Natural killer cell (primary cell): ENCODE results near the gene CADM1. TPM values are rescaled to one million over a fixed set of nuclear protein-coding genes. Genes with fewer than 3 reads are reported as not detected.

Experiments
- ATAC-seq, 3 donors: fragments of 150-1000 bp in 2 of 3; fragments of 200-7000 bp in 1 of 3; cut with Tn5 transposase; 1 replicate in 1 of 3; 2 replicates in 2 of 3; pipeline ENCODE4 v1.10.0; 2021; ENCODE audit warnings: mild to moderate bottlenecking in 2 of 3, moderate library complexity in 2 of 3
- DNase-seq, 2 donors: peaks; one replicate each; pipeline versions ENCODE4 v3.0.0 to v3.0.0-alpha.2; 2013 to 2021; ENCODE audit warnings: mixed read lengths in 1 of 2
- H3K27ac ChIP-seq: one replicate; pipeline ENCODE4 v1.5.1; 2013; ENCODE audit warnings: mild to moderate bottlenecking, low read length
- H3K27me3 ChIP-seq: one replicate; pipeline ENCODE4 v1.6.1; 2013; ENCODE audit warnings: low read length; ENCODE audit not compliant: control insufficient read depth, insufficient read depth
- H3K36me3 ChIP-seq: one replicate; pipeline ENCODE4 v1.6.1; 2013; ENCODE audit warnings: low read length; ENCODE audit not compliant: control insufficient read depth, insufficient read depth
- H3K4me1 ChIP-seq: one replicate; pipeline ENCODE4 v1.6.1; 2013; ENCODE audit warnings: low read length; ENCODE audit not compliant: control insufficient read depth, insufficient read depth
- H3K4me3 ChIP-seq: one replicate; pipeline ENCODE4 v1.5.1; 2013; ENCODE audit warnings: low read length
- H3K9me3 ChIP-seq: one replicate; pipeline ENCODE4 v1.6.1; 2013; ENCODE audit warnings: low read length; ENCODE audit not compliant: control insufficient read depth, insufficient read depth
- H3K27ac Mint-ChIP-seq, 2 donors: one replicate each; pipeline ENCODE4 v1.8.0; 2022; ENCODE audit warnings: mild to moderate bottlenecking in 2 of 2, mixed read lengths in 2 of 2, moderate library complexity in 1 of 2
- H3K27me3 Mint-ChIP-seq, 2 donors: one replicate each; pipeline ENCODE4 v1.8.0; 2022; ENCODE audit warnings: low read depth in 2 of 2, mixed read lengths in 2 of 2
- H3K36me3 Mint-ChIP-seq: one replicate; pipeline ENCODE4 v1.8.0; 2022; ENCODE audit warnings: mixed read lengths
- H3K4me1 Mint-ChIP-seq, 2 donors: one replicate each; pipeline ENCODE4 v1.8.0; 2022; ENCODE audit warnings: mixed read lengths in 2 of 2
- H3K4me3 Mint-ChIP-seq: one replicate; pipeline ENCODE4 v1.8.0; 2022; ENCODE audit warnings: mild to moderate bottlenecking, moderate library complexity, mixed read lengths
- H3K9me3 Mint-ChIP-seq, 2 donors: one replicate each; pipeline ENCODE4 v1.8.0; 2022; ENCODE audit warnings: mixed read lengths in 2 of 2
- whole genome bisulfite sequencing: methylation state at CpG from one replicate; pipeline ENCODE4 v1.1.7; 2013; ENCODE audit warnings: missing lambda C conversion rate; ENCODE audit not compliant: insufficient coverage; 5-methylcytosine and 5-hydroxymethylcytosine counted together
- intact Hi-C: fragments of 100-400 bp; cut with micrococcal nuclease; formaldehyde crosslinking; loops from one replicate; pipeline ENCODE4 v1.14.2; 2022
- total RNA-seq, 4 donors: library from RNA; stranded (reverse); fragments of 120-200 nt in 1 of 4; gene quantifications; one replicate each; pipeline versions ENCODE4 v1.2.3 to v1.2.4, GENCODE V29; 2013 to 2022
- TF ChIP-seq, protein P1 (sequence below): fragments of 200-600 bp; IDR thresholded peaks from one replicate; pipeline ENCODE4 v1.8.0; 2022; ENCODE audit warnings: antibody characterized with exemption

Gene CADM1
- total RNA-seq, 3 donors from 2014 or later (not counting 1 experiment from before 2014, with no cell fraction given), result 3.2 to 4.2 (median 3.9) TPM

DNA sequence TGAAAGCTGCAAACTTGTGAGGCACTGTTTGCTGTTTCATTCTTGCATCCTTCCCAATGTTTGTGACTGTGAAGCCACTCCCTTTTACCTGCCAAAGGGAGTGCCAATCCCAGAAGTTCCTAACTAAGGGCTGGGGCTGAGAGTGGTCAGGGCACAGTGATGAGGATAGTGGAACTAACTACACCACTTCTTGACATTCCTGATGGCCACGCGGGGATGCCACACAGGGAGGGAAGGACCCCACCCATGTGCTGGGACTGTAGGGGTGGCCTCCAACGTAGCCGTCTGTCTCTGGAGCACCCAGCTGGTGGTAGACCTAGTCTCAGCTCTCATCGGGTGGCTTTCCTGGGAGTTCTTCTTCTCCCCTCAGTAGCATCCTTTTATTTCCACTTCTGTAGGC is 335.5 kb downstream of the CADM1 start:
- Mint-ChIP-seq H3K9me3 (no peaks in the 10 kb centered on the region), H3K4me3 (no peak overlapping the region), H3K4me1 (no peaks in the 10 kb centered on the region), H3K27me3 (peaks cover 7 to 21% of the 10 kb centered on the region in 2 donors), H3K36me3 (no peaks in the 10 kb centered on the region), H3K27ac (no peak overlapping the region)
- 69% methylated on average over 5 of the region's 5 CpGs for WGBS
- TF ChIP-seq, protein P1, sequence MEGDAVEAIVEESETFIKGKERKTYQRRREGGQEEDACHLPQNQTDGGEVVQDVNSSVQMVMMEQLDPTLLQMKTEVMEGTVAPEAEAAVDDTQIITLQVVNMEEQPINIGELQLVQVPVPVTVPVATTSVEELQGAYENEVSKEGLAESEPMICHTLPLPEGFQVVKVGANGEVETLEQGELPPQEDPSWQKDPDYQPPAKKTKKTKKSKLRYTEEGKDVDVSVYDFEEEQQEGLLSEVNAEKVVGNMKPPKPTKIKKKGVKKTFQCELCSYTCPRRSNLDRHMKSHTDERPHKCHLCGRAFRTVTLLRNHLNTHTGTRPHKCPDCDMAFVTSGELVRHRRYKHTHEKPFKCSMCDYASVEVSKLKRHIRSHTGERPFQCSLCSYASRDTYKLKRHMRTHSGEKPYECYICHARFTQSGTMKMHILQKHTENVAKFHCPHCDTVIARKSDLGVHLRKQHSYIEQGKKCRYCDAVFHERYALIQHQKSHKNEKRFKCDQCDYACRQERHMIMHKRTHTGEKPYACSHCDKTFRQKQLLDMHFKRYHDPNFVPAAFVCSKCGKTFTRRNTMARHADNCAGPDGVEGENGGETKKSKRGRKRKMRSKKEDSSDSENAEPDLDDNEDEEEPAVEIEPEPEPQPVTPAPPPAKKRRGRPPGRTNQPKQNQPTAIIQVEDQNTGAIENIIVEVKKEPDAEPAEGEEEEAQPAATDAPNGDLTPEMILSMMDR, result no peak
- Histone ChIP-seq H3K27ac (no peak overlapping the region), H3K4me3 (no peak overlapping the region), H3K36me3 (no peaks in the 10 kb centered on the region), H3K9me3 (no peaks in the 10 kb centered on the region), H3K27me3 (no peaks in the 10 kb centered on the region), H3K4me1 (no peaks in the 10 kb centered on the region)
- no peak for DNase-seq
- intact Hi-C loops, result no loop called here
- ATAC-seq, result no peak

DNA sequence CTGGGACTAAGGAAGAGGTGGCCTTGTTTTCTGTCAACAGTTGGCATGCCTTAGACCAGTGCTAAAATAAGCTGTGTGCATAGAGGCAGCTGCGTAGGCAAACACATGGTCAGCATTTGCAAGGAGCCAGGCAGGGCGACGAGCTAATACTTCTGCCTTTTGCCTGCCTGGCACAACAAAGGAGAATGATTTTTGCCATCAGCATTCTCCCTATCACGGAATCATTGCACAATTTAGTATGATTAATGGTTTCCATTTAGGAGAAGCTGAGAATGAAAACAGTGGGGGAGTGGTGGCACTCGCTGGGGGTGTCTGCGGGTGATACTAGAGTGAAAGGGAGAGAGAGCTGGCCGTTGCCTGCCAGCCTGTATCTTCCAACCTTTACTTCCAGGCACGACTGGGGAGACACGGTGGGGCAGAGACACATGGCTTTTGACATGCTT is 336.0 kb downstream of the CADM1 start:
- no peaks in the 10 kb centered on the region for H3K36me3 Mint-ChIP-seq
- no peak overlapping the region for H3K4me3 Mint-ChIP-seq
- H3K9me3 Mint-ChIP-seq, result no peaks in the 10 kb centered on the region
- H3K27me3 Mint-ChIP-seq, result peaks cover 7 to 21% of the 10 kb centered on the region in 2 donors
- DNase-seq, result no peak
- H3K9me3 ChIP-seq, result no peaks in the 10 kb centered on the region
- 71% methylated on average over 9 of the region's 9 CpGs for WGBS
- no peaks in the 10 kb centered on the region for H3K4me1 ChIP-seq
- no peaks in the 10 kb centered on the region for H3K27me3 ChIP-seq
- no peak overlapping the region for H3K27ac ChIP-seq
- no peak overlapping the region for H3K4me3 ChIP-seq
- H3K36me3 ChIP-seq, result no peaks in the 10 kb centered on the region
- H3K4me1 Mint-ChIP-seq, result no peaks in the 10 kb centered on the region
- no peak for ATAC-seq
- TF ChIP-seq, protein P1, result no peak
- intact Hi-C loops, result no loop called here
- H3K27ac Mint-ChIP-seq, result no peak overlapping the region

DNA sequence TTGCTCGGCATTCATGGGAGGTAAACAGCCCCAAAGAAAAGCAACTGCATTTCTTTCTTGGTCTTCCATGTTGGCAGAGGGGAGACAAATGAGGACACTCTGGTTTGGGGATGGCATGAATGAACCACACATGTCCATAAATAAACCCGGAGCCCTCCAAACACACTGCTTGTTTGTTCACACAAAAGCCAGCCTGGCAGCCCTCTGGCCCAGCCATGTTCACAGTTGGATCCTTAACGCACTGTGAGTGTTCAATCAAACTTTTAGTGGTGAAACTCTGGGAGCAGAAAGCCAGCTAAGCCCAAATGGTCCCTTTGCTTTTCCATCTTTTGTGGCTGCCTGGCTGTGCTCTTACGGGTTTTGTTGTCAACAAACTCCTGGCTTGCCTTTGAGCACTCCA is 336.8 kb downstream of the CADM1 start:
- TF ChIP-seq, protein P1, result no peak
- DNase-seq, result no peak
- no peak overlapping the region for H3K4me3 Mint-ChIP-seq
- H3K36me3 Mint-ChIP-seq, result no peaks in the 10 kb centered on the region
- no peak overlapping the region for H3K27ac Mint-ChIP-seq
- H3K4me1 Mint-ChIP-seq, result no peaks in the 10 kb centered on the region
- H3K27ac ChIP-seq, result no peak overlapping the region
- no peaks in the 10 kb centered on the region for H3K9me3 ChIP-seq
- no peak for ATAC-seq
- intact Hi-C loops, result no loop called here
- 87% methylated on average over 4 of the region's 4 CpGs for WGBS
- H3K27me3 ChIP-seq, result no peaks in the 10 kb centered on the region
- no peaks in the 10 kb centered on the region for H3K9me3 Mint-ChIP-seq
- H3K27me3 Mint-ChIP-seq, result peaks cover 12 to 21% of the 10 kb centered on the region in 2 donors
- H3K4me1 ChIP-seq, result no peaks in the 10 kb centered on the region
- no peaks in the 10 kb centered on the region for H3K36me3 ChIP-seq
- H3K4me3 ChIP-seq, result no peak overlapping the region

DNA sequence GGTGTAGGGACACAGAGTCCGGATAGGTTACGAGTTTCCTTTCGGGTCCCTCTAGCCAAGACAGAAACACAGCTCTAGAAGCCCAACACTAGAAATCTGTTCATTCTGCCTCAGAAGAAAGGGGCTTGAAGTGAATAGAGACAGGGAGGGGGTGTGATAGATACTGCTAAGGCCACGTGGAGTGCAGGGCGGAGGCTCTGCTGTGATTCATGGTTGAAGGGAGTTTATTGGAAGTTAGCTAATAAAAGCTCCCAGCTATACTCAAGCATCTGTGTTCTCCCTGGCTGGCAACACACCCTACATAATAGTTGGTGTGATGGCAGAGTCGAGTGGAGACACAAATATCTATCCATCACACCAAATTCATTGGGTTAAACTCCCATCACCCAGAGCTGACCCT is 337.4 kb downstream of the CADM1 start:
- no peak overlapping the region for H3K4me3 Mint-ChIP-seq
- no peak overlapping the region for H3K27ac ChIP-seq
- no peaks in the 10 kb centered on the region for H3K4me1 Mint-ChIP-seq
- H3K9me3 Mint-ChIP-seq, result no peaks in the 10 kb centered on the region
- 76% methylated on average over 5 of the region's 6 CpGs for WGBS
- TF ChIP-seq, protein P1, result no peak
- no peaks in the 10 kb centered on the region for H3K36me3 ChIP-seq
- intact Hi-C loops, result no loop called here
- no peaks in the 10 kb centered on the region for H3K9me3 ChIP-seq
- no peak overlapping the region for H3K27ac Mint-ChIP-seq
- DNase-seq, result no peak
- ATAC-seq, result no peak
- no peak overlapping the region for H3K4me3 ChIP-seq
- no peaks in the 10 kb centered on the region for H3K4me1 ChIP-seq
- no peaks in the 10 kb centered on the region for H3K27me3 ChIP-seq
- peaks cover 13 to 21% of the 10 kb centered on the region in 2 donors for H3K27me3 Mint-ChIP-seq
- H3K36me3 Mint-ChIP-seq, result no peaks in the 10 kb centered on the region
